Lower lobe of right lung (tissue), 2 donors: ENCODE measurements around the gene SCNM1. TPM values are rescaled to one million over a fixed set of nuclear protein-coding genes. Genes with fewer than 3 reads are reported as not detected.
A peak's percentile ranks its signal among the peaks of the same experiment; 100 is the strongest.
"Not testable (repeated sequence)": the region's sequence is repeated elsewhere in the genome, so short reads cannot be mapped to it uniquely, and the experiment has no call there.

Experiments used
- ATAC-seq, 2 donors: fragments of 200-7000 bp; cut with Tn5 transposase; one replicate each; pipeline ENCODE4 v1.9.1; 2020 to 2022; ENCODE audit warnings: mild to moderate bottlenecking in 2 of 2, moderate library complexity in 2 of 2
- DNase-seq: peaks from one replicate; pipeline ENCODE4 v3.0.0-alpha.2; 2020
- H3K27ac ChIP-seq: fragments of 200-600 bp; one replicate; pipeline ENCODE4 v1.8.0; 2022
- H3K27me3 ChIP-seq: fragments of 200-600 bp; one replicate; pipeline ENCODE4 v1.8.0; 2022; ENCODE audit warnings: low read depth
- H3K36me3 ChIP-seq: fragments of 200-600 bp; one replicate; pipeline ENCODE4 v1.8.0; 2022; ENCODE audit warnings: mild to moderate bottlenecking
- H3K4me1 ChIP-seq: fragments of 200-600 bp; one replicate; pipeline ENCODE4 v1.8.0; 2022
- H3K4me3 ChIP-seq: fragments of 200-600 bp; one replicate; pipeline ENCODE4 v1.8.0; 2022; ENCODE audit warnings: mild to moderate bottlenecking
- H3K9me3 ChIP-seq: fragments of 200-600 bp; one replicate; pipeline ENCODE4 v1.8.0; 2022
- CTCF ChIP-seq: fragments of 200-600 bp; IDR thresholded peaks from one replicate; pipeline ENCODE4 v1.8.0; 2022; ENCODE audit warnings: antibody characterized with exemption, mild to moderate bottlenecking
- intact Hi-C: fragments of 100-400 bp; cut with DNase I; formaldehyde crosslinking; loops from one replicate; pipeline ENCODE4 v1.11.0; 2022
- total RNA-seq: library from RNA; stranded (reverse); fragmentation: NEBNext Ultra II Directional; extraction: Animal tissue kit (Norgen Biotek cat#: 25700); gene quantifications from one replicate; pipeline ENCODE4 v1.2.1, GENCODE V29; 2021
- donor health status: DM: no; HTN: yes; CAD: no; lungs with severe emphysema.

The SCNM1 gene
- total RNA-seq, 1 donor from 2014 or later, result 38.4 TPM

- peak overlapping the region; percentile 80 for H3K27ac ChIP-seq
- peaks cover 33% of the 10 kb centered on the region for H3K4me1 ChIP-seq
- intact Hi-C loops, result no loop called here
- TF ChIP-seq CTCF, result peak; percentile 52
- DNase-seq (no peak), ATAC-seq (peak; percentile 25 to 44)
- no peaks in the 10 kb centered on the region for H3K27me3 ChIP-seq
- H3K36me3 ChIP-seq, result no peaks in the 10 kb centered on the region
- no peaks in the 10 kb centered on the region for H3K9me3 ChIP-seq
- H3K4me3 ChIP-seq, result peak overlapping the region; percentile 30
Observed at GRCh38 chr1:151196292-151196800, 30.4 kb downstream of the SCNM1 start.

GRCh38 chr1:151197863-151198253, 31.9 kb downstream of the SCNM1 start:
- peak overlapping the region; percentile 87 for H3K4me3 ChIP-seq
- peak overlapping the region; percentile 88 for H3K27ac ChIP-seq
- peaks cover 8% of the 10 kb centered on the region for H3K36me3 ChIP-seq
- peaks cover 44% of the 10 kb centered on the region for H3K4me1 ChIP-seq
- no peak for TF ChIP-seq CTCF
- no peaks in the 10 kb centered on the region for H3K27me3 ChIP-seq
- intact Hi-C loops, result no loop called here
- no peaks in the 10 kb centered on the region for H3K9me3 ChIP-seq
- DNase-seq (no peak), ATAC-seq (no peak)

- no peaks in the 10 kb centered on the region for H3K9me3 ChIP-seq
- ATAC-seq (peak; percentile 90 to 96), DNase-seq (peak; percentile 100)
- H3K27ac ChIP-seq, result peak within 1 kb of the TSS; percentile 88
- H3K4me3 ChIP-seq, result peak within 1 kb of the TSS; percentile 87
- no peaks in the 10 kb centered on the region for H3K27me3 ChIP-seq
- intact Hi-C loops, result no loop called here
- TF ChIP-seq CTCF, result no peak
- H3K4me1 ChIP-seq, result peaks cover 44% of the 10 kb centered on the region
- H3K36me3 ChIP-seq, result peaks cover 14% of the 10 kb centered on the region
Observed at GRCh38 chr1:151198254-151199127, 32.5 kb downstream of the SCNM1 start, which contains the start of gene PIP5K1A. Gene PIP5K1A (plus strand): TSS chr1:151198552. CDS start chr1:151198997, 445 bp downstream.

- intact Hi-C loops, result no loop called here
- H3K9me3 ChIP-seq, result no peaks in the 10 kb centered on the region
- H3K27me3 ChIP-seq, result no peaks in the 10 kb centered on the region
- peak overlapping the region; percentile 88 for H3K27ac ChIP-seq
- H3K4me1 ChIP-seq, result peaks cover 43% of the 10 kb centered on the region
- TF ChIP-seq CTCF, result no peak
- H3K4me3 ChIP-seq, result peak overlapping the region; percentile 87
- ATAC-seq (peak; percentile 13 to 18), DNase-seq (no peak)
- H3K36me3 ChIP-seq, result peaks cover 21% of the 10 kb centered on the region
Observed at GRCh38 chr1:151199873-151200581, 34.1 kb downstream of the SCNM1 start.

- H3K4me3 ChIP-seq, H3K27ac ChIP-seq, intact Hi-C loops, H3K27me3 ChIP-seq, DNase-seq, ATAC-seq, H3K9me3 ChIP-seq: not testable (repeated sequence)
- Histone ChIP-seq H3K4me1 (peaks cover 20% of the 10 kb centered on the region), H3K36me3 (peaks cover 66% of the 10 kb centered on the region)
Observed at GRCh38 chr1:151205381-151205965, 39.5 kb downstream of the SCNM1 start.
